ENCODE measurements around the gene ROR1. TPM values are rescaled to one million over a fixed set of nuclear protein-coding genes. Genes with fewer than 3 reads are reported as not detected.

ROR1 gene
- total RNA-seq, 1 experiment from 2014 or later, result 2.7 TPM

- Histone ChIP-seq H3K4me3 (replicated peaks in 1 of 2; ENCODE audit: low read depth in 1 of 2, low read length in 2 of 2) (no peak overlapping the region), H3K36me3 (ENCODE audit: control insufficient read depth in 1 of 2, insufficient read depth in 2 of 2, low read length in 2 of 2) (no peaks in the 10 kb centered on the region), H3K9me3 (ENCODE audit: control insufficient read depth in 1 of 2, insufficient read depth in 1 of 2, low read depth in 1 of 2, low read length in 2 of 2) (no peaks in the 10 kb centered on the region), H3K9me2 (ENCODE audit: insufficient read depth) (no peaks in the 10 kb centered on the region), H3K79me2 (ENCODE audit: insufficient read depth, low read length) (no peaks in the 10 kb centered on the region), H3K27me3 (ENCODE audit: insufficient read depth, low read length) (no peaks in the 10 kb centered on the region), H3K27ac (ENCODE audit: low read depth, low read length) (no peak overlapping the region), H3K4me1 (ENCODE audit: control insufficient read depth in 1 of 2, insufficient read depth in 2 of 2, low read length in 2 of 2) (peaks cover 0 to 4% of the 10 kb centered on the region in 2 experiments; a peak in 2 of 4 replicates), H3K4me2 (ENCODE audit: low read length) (no peak overlapping the region), H4K20me1 (ENCODE audit: insufficient read depth) (no peaks in the 10 kb centered on the region), H3K9ac (ENCODE audit: low read length) (no peak overlapping the region), H2AFZ (ENCODE audit: low read depth, low read length, poor library complexity, severe bottlenecking) (no peak overlapping the region)
- ATAC-seq, result no peak
- no TSS peak for BruUV-seq (replicated peaks)
- no peak for TF ChIP-seq ZFX (IDR thresholded peaks at IDR 0.05)
- no peak for TF ChIP-seq SIN3A (IDR thresholded peaks at IDR 0.05; ENCODE audit: low read depth)
- TF ChIP-seq, protein P1, sequence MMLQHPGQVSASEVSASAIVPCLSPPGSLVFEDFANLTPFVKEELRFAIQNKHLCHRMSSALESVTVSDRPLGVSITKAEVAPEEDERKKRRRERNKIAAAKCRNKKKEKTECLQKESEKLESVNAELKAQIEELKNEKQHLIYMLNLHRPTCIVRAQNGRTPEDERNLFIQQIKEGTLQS (IDR thresholded peaks at IDR 0.05), result no peak
- no peak for TF ChIP-seq POLR2A (IDR thresholded peaks at IDR 0.05; ENCODE audit: borderline replicate concordance, extremely low read depth, insufficient read depth, insufficient read length)
- TF ChIP-seq EGR1 (IDR thresholded peaks at IDR 0.05; ENCODE audit: low read depth), result no peak
- TF ChIP-seq, protein P2, sequence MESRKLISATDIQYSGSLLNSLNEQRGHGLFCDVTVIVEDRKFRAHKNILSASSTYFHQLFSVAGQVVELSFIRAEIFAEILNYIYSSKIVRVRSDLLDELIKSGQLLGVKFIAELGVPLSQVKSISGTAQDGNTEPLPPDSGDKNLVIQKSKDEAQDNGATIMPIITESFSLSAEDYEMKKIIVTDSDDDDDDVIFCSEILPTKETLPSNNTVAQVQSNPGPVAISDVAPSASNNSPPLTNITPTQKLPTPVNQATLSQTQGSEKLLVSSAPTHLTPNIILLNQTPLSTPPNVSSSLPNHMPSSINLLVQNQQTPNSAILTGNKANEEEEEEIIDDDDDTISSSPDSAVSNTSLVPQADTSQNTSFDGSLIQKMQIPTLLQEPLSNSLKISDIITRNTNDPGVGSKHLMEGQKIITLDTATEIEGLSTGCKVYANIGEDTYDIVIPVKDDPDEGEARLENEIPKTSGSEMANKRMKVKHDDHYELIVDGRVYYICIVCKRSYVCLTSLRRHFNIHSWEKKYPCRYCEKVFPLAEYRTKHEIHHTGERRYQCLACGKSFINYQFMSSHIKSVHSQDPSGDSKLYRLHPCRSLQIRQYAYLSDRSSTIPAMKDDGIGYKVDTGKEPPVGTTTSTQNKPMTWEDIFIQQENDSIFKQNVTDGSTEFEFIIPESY (IDR thresholded peaks at IDR 0.05; ENCODE audit: extremely low read depth, insufficient replicate concordance, low read length), result no peak
- CTCF ChIA-PET, result no interaction called here
- no peak for DNase-seq (ENCODE audit: low read depth, low spot score)
- RAD21 ChIA-PET (ENCODE audit: low non-redundant PET in 1 of 2, low total read pairs in 2 of 2, uncharacterized antibody in 2 of 2, unreplicated experiment in 2 of 2), result no interaction called here
- intact Hi-C loops (cut with micrococcal nuclease), result no loop called here
- POLR2A ChIA-PET, result no interaction called here
Observed at GRCh38 chr1:63975481-63975880, 201.7 kb downstream of the ROR1 start.

- H3K4me3 ChIP-seq (replicated peaks in 1 of 2; ENCODE audit: low read depth in 1 of 2, low read length in 2 of 2), result no peak overlapping the region
- no peaks in the 10 kb centered on the region for H3K9me2 ChIP-seq (ENCODE audit: insufficient read depth)
- intact Hi-C loops (cut with micrococcal nuclease), result no loop called here
- H2AFZ ChIP-seq (ENCODE audit: low read depth, low read length, poor library complexity, severe bottlenecking), result no peak overlapping the region
- ChIA-PET POLR2A (no interaction called here), CTCF (no interaction called here), RAD21 (ENCODE audit: low non-redundant PET in 1 of 2, low total read pairs in 2 of 2, uncharacterized antibody in 2 of 2, unreplicated experiment in 2 of 2) (no interaction called here)
- H3K27me3 ChIP-seq (ENCODE audit: insufficient read depth, low read length), result no peaks in the 10 kb centered on the region
- no peak overlapping the region for H3K4me2 ChIP-seq (ENCODE audit: low read length)
- no peak overlapping the region for H3K9ac ChIP-seq (ENCODE audit: low read length)
- BruUV-seq (replicated peaks), result no TSS peak
- ATAC-seq, result no peak
- H3K4me1 ChIP-seq (ENCODE audit: control insufficient read depth in 1 of 2, insufficient read depth in 2 of 2, low read length in 2 of 2), result peaks cover 5 to 8% of the 10 kb centered on the region in 2 experiments; a peak in 2 of 4 replicates
- H3K79me2 ChIP-seq (ENCODE audit: insufficient read depth, low read length), result no peaks in the 10 kb centered on the region
- H3K27ac ChIP-seq (ENCODE audit: low read depth, low read length), result no peak overlapping the region
- H4K20me1 ChIP-seq (ENCODE audit: insufficient read depth), result no peaks in the 10 kb centered on the region
- no peak for DNase-seq (ENCODE audit: low read depth, low spot score)
- no peak for TF ChIP-seq YY1 (IDR thresholded peaks at IDR 0.05; ENCODE audit: extremely low read depth, insufficient replicate concordance, low read depth, low read length)
- TF ChIP-seq TCF7L2 (IDR thresholded peaks at IDR 0.05; ENCODE audit: borderline replicate concordance, extremely low read depth, insufficient read depth, insufficient read length), result no peak
- no peak for TF ChIP-seq POLR2AphosphoS5 (IDR thresholded peaks at IDR 0.05; ENCODE audit: low read depth, low read length)
- no peak for TF ChIP-seq RAD21 (IDR thresholded peaks at IDR 0.05; ENCODE audit: low read depth)
- TF ChIP-seq, protein P2 (IDR thresholded peaks at IDR 0.05; ENCODE audit: extremely low read depth, insufficient replicate concordance, low read length), result no peak
- TF ChIP-seq ELF1 (IDR thresholded peaks at IDR 0.05; ENCODE audit: borderline replicate concordance, low read depth), result no peak
- no peak for TF ChIP-seq SRF (IDR thresholded peaks at IDR 0.05; ENCODE audit: low read depth)
- no peak for TF ChIP-seq EZH2 (IDR thresholded peaks at IDR 0.05)
- TF ChIP-seq, protein P1 (IDR thresholded peaks at IDR 0.05), result no peak
- TF ChIP-seq SP1 (IDR thresholded peaks at IDR 0.05; ENCODE audit: low read depth), result no peak
- TF ChIP-seq EGR1 (IDR thresholded peaks at IDR 0.05; ENCODE audit: low read depth), result no peak
- H3K9me3 ChIP-seq (ENCODE audit: control insufficient read depth in 1 of 2, insufficient read depth in 1 of 2, low read depth in 1 of 2, low read length in 2 of 2), result no peaks in the 10 kb centered on the region
- H3K36me3 ChIP-seq (ENCODE audit: control insufficient read depth in 1 of 2, insufficient read depth in 2 of 2, low read length in 2 of 2), result no peaks in the 10 kb centered on the region
Observed at GRCh38 chr1:63976006-63976405, 202.2 kb downstream of the ROR1 start.

Data from HCT116 (cell line).